Stimulated activated memory B cell treated with anti-CD40 and anti-IgM and Interleukin-4, amounts not matched to agents 10 μg/mL and 1 μg/mL and 100 μg/mL, for 72 hours (primary cell): Measurements from ENCODE around the gene ZNF771.
A peak's percentile ranks its signal among the peaks of the same experiment; 100 is the strongest.
"Not testable (repeated sequence)": the region's sequence is repeated elsewhere in the genome, so short reads cannot be mapped to it uniquely, and the experiment has no call there.

ENCODE experiments used
- ATAC-seq: fragments of 150-1000 bp; cut with Tn5 transposase; 2 replicates; pipeline ENCODE4 v1.10.0; 2021
- H3K27ac Mint-ChIP-seq: one replicate; pipeline ENCODE4 v1.8.0; 2022; ENCODE audit warnings: mild to moderate bottlenecking, mixed read lengths
- H3K27me3 Mint-ChIP-seq: one replicate; pipeline ENCODE4 v1.8.0; 2022; ENCODE audit warnings: mixed read lengths
- H3K36me3 Mint-ChIP-seq: one replicate; pipeline ENCODE4 v1.8.0; 2022; ENCODE audit warnings: mixed read lengths
- H3K4me1 Mint-ChIP-seq: one replicate; pipeline ENCODE4 v1.8.0; 2022; ENCODE audit warnings: mixed read lengths
- H3K4me3 Mint-ChIP-seq: one replicate; pipeline ENCODE4 v1.8.0; 2022; ENCODE audit warnings: mild to moderate bottlenecking, moderate library complexity, mixed read lengths
- H3K9me3 Mint-ChIP-seq: one replicate; pipeline ENCODE4 v1.8.0; 2022; ENCODE audit warnings: mixed read lengths

ZNF771 gene

GRCh38 chr16:30430428-30430970, 23.1 kb downstream of the ZNF771 start:
- H3K27me3 Mint-ChIP-seq, result no peaks in the 10 kb centered on the region
- ATAC-seq, result peak; percentile 25
- H3K4me1 Mint-ChIP-seq, result peaks cover 21% of the 10 kb centered on the region
- no peak overlapping the region for H3K27ac Mint-ChIP-seq
- no peaks in the 10 kb centered on the region for H3K9me3 Mint-ChIP-seq
- no peak overlapping the region for H3K4me3 Mint-ChIP-seq
- H3K36me3 Mint-ChIP-seq, result peaks cover 17% of the 10 kb centered on the region

GRCh38 chr16:30434852-30435251, 27.4 kb downstream of the ZNF771 start:
- H3K27me3 Mint-ChIP-seq, result no peaks in the 10 kb centered on the region
- H3K4me3 Mint-ChIP-seq, result no peak overlapping the region
- peaks cover 25% of the 10 kb centered on the region for H3K4me1 Mint-ChIP-seq
- ATAC-seq, result no peak
- peak overlapping the region; percentile 26 for H3K27ac Mint-ChIP-seq
- H3K9me3 Mint-ChIP-seq, result no peaks in the 10 kb centered on the region
- no peaks in the 10 kb centered on the region for H3K36me3 Mint-ChIP-seq

DNA sequence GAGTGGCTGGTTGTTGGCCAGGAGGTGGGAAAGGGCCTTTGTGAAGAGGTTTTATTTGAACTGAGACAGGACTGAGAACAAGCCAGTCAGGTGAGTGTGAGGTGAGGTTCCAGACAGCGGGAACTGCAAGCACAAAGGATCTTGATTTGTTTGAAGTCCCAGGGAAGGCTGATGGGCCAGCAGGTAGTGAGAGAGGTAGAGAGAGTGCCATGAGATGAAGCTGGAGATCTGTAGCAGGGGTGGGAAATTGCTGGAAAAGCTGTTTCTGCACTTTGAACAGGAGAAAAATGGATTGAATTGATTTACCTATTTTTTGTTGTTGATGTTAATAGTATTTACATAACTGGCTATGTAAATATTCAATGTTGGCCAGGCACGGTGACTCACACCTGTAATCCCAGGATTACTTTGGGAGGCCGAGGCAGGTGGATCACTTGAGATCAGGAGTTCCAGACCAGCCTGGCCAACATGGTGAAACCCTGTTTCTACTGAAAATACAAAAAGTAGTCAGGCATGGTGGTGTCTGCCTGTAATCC, 30.2 kb downstream of the ZNF771 start:
- Mint-ChIP-seq H3K9me3 (no peaks in the 10 kb centered on the region), H3K4me3 (no peak overlapping the region), H3K27ac (peak overlapping the region; percentile 28), H3K27me3 (no peaks in the 10 kb centered on the region), H3K4me1 (peaks cover 38% of the 10 kb centered on the region), H3K36me3 (peaks cover 7% of the 10 kb centered on the region)
- ATAC-seq, result no peak

- peak; percentile 64 for ATAC-seq
- peaks cover 46% of the 10 kb centered on the region for H3K4me1 Mint-ChIP-seq
- peak overlapping the region; percentile 74 for H3K27ac Mint-ChIP-seq
- peaks cover 18% of the 10 kb centered on the region for H3K36me3 Mint-ChIP-seq
- H3K9me3 Mint-ChIP-seq, result peaks cover 3% of the 10 kb centered on the region
- peak overlapping the region; percentile 22 for H3K4me3 Mint-ChIP-seq
- H3K27me3 Mint-ChIP-seq, result no peaks in the 10 kb centered on the region
Measured at GRCh38 chr16:30438835-30439234, 31.4 kb downstream of the ZNF771 start.

- peak overlapping the region; percentile 74 for H3K27ac Mint-ChIP-seq
- H3K4me3 Mint-ChIP-seq, result no peak overlapping the region
- no peaks in the 10 kb centered on the region for H3K27me3 Mint-ChIP-seq
- peaks cover 43% of the 10 kb centered on the region for H3K4me1 Mint-ChIP-seq
- ATAC-seq, result peak; percentile 80
- H3K36me3 Mint-ChIP-seq, result peaks cover 28% of the 10 kb centered on the region
- peaks cover 3% of the 10 kb centered on the region for H3K9me3 Mint-ChIP-seq
Measured at GRCh38 chr16:30439720-30440348, 32.4 kb downstream of the ZNF771 start.

GRCh38 chr16:30443631-30444030, 36.2 kb downstream of the ZNF771 start:
- H3K4me1 Mint-ChIP-seq, result peaks cover 57% of the 10 kb centered on the region
- H3K4me3 Mint-ChIP-seq, result peak overlapping the region; percentile 38
- H3K36me3 Mint-ChIP-seq, result peaks cover 38% of the 10 kb centered on the region
- H3K27me3 Mint-ChIP-seq, result no peaks in the 10 kb centered on the region
- no peak for ATAC-seq
- no peak overlapping the region for H3K27ac Mint-ChIP-seq
- peaks cover 3% of the 10 kb centered on the region for H3K9me3 Mint-ChIP-seq

DNA sequence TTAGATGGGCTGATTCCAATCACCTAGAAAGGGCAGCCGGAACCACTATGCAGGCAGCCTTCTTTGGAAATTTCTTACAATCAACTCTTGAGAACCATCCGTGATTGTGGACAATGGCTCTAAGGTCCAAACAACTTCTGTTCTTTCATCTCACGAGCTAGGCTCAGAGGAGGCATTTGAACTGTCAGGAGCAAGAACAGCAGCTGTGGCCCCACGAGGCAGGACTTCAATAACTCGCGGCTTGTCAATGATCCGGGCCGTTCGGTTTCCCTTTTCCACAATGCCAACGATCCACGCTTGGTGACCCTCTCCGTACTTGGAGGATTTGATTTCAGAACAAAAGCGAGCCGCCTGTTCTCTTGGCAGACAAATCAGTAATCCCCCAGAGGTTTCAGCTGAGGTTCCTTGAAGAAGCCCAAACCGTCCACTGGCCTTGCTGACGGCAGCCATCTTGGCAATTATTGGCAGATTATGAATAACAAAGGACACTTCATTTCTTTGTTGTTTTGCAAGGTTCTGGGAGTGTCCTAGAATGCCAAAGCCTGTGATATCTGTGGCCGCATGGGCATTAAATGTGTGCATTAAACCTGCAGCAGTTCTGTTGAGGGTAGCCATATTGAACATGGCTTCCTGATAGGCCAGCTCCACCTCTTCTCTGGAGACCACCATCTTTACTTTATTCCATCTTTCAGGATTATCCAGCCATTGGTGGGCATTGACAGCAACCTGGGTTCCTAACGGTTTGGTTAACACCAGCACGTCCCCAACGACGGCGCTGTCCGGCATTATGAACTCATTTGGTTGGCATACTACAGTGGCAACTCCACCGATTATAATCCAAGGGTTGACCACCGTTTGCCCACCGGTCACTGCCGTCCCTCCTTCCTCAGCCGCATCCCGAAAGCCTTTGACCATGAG, 37.1 kb downstream of the ZNF771 start:
- H3K27me3 Mint-ChIP-seq, result no peaks in the 10 kb centered on the region
- ATAC-seq, result no peak
- peaks cover 3% of the 10 kb centered on the region for H3K9me3 Mint-ChIP-seq
- peaks cover 48% of the 10 kb centered on the region for H3K4me1 Mint-ChIP-seq
- peaks cover 38% of the 10 kb centered on the region for H3K36me3 Mint-ChIP-seq
- peak overlapping the region; percentile 87 for H3K27ac Mint-ChIP-seq
- peak overlapping the region; percentile 90 for H3K4me3 Mint-ChIP-seq

DNA sequence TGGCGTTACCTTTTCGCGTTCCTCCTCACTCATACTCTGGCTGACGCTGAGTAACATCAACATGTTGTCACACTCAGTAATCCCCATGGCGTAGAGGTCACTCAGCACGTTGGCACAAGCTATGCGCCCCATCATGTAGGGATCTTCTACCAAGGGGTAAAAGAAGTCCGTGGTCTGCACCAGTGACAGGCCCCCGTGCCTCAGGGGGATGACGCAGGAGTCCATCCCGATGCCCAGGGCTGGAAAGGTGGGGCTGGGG, 37.7 kb downstream of the ZNF771 start:
- H3K9me3 Mint-ChIP-seq, result peaks cover 3% of the 10 kb centered on the region
- peak overlapping the region; percentile 87 for H3K27ac Mint-ChIP-seq
- H3K4me3 Mint-ChIP-seq, result peak overlapping the region; percentile 90
- no peak for ATAC-seq
- H3K4me1 Mint-ChIP-seq, result peaks cover 45% of the 10 kb centered on the region
- H3K36me3 Mint-ChIP-seq, result peaks cover 38% of the 10 kb centered on the region
- no peaks in the 10 kb centered on the region for H3K27me3 Mint-ChIP-seq

DNA sequence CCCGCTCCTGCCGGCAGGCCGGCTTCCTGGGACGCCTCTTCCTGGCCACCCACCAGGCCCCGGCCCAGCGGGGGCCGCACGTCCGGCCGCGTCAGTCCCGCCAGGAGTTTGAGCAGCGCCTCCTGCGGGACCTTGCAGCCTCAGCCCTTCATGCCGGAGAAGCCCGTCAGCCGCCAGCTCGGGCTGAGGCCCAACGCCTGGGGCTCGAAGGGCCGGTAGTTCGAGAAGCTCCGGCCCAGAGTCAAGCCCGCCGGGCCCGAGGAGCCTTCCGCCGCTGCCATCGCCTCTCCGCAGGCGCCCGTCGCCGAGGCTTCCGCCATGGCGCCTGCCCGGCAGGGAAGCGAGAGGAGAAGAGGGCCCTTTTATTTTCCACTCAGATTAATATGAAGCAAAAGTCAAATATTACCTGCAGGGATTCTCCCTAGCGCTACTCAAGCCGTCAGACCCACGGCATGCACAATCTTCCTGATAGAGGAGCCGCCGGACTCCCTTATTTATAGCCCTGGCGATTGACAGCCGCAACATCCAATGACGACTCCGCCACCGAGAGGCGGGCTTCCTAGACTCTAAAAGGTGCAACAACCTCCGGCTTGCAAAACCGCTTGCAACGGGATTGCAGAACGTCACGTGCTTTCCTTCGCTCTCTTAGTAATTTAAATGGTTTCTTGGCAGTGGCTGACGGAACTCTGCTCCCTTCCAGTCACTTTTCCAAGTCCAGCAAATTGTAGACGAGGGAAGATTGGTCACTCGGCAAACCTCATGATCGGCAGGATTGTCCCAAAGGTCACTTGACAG, 38.2 kb downstream of the ZNF771 start, which contains the start of gene SEPHS2:
SEPHS2 (minus strand) TSS at position 467 of the 795 bp plus-strand sequence; CDS start at position 320, 147 bp downstream.
- peaks cover 45% of the 10 kb centered on the region for H3K4me1 Mint-ChIP-seq
- peaks cover 38% of the 10 kb centered on the region for H3K36me3 Mint-ChIP-seq
- no peaks in the 10 kb centered on the region for H3K27me3 Mint-ChIP-seq
- H3K27ac Mint-ChIP-seq, result peak within 1 kb of the TSS; percentile 87
- peaks cover 3% of the 10 kb centered on the region for H3K9me3 Mint-ChIP-seq
- H3K4me3 Mint-ChIP-seq, result peak within 1 kb of the TSS; percentile 90
- peak; percentile 99 for ATAC-seq

DNA sequence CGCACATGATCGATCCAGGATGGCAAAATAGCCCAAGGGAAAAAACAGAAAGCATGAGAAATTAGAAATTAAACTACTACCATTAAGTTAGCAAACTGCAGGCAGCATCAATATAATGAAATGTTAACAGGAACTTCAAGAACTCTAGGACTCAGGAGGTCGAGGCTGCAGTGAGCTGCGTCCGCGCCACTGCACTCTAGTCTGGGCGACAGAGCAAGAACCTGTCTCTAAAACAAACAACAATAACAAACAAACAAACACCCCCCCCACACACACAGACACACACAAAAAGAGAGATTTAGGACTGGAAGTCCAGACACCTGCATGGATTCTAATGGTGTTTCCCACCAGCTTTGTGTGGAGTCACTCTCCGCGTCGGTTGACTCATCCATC, 38.8 kb downstream of the ZNF771 start:
- peak overlapping the region; percentile 87 for H3K27ac Mint-ChIP-seq

DNA sequence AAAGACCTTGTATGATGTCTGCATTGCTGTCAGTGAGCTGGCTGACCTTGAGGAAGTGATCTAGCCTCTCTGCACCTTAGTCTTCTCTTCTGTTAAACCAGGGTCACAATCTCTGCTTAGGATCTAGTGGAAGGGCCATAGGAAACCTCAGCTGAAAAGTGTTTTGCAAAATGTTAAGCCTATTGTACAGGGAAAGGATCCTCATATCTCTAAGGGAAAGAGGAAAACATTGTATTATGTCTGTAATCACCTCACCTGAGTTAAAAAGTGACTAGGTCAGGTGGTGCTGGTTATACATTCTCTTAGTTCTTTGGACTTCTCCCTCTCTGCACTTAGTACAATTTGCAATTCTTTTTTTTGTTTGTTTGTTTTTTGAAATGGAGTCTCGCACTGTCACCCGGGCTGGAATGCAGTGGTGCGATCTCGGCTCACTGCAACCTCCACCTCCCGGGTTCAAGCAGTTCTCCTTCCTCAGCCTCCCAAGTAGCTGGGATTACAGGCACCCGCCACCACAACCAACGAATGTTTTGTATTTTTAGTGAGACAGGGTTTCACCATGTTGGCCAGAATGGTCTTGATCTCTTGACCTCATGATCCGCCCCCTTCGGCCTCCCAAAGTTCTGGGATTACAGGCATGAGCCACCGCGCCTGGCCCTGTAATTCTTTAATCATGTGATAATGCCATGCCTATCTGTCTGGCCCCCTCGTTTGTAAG, 40.3 kb downstream of the ZNF771 start:
- peaks cover 51% of the 10 kb centered on the region for H3K4me1 Mint-ChIP-seq
- H3K9me3 Mint-ChIP-seq, result peaks cover 3% of the 10 kb centered on the region
- no peak for ATAC-seq
- H3K27me3 Mint-ChIP-seq, result no peaks in the 10 kb centered on the region
- peaks cover 30% of the 10 kb centered on the region for H3K36me3 Mint-ChIP-seq
- H3K4me3 Mint-ChIP-seq, result no peak overlapping the region
- H3K27ac Mint-ChIP-seq, result no peak overlapping the region

More for the DNA sequence above, 38.8 kb downstream of the ZNF771 start:
- peaks cover 45% of the 10 kb centered on the region for H3K4me1 Mint-ChIP-seq
- H3K4me3 Mint-ChIP-seq, result peak overlapping the region; percentile 90
- H3K9me3 Mint-ChIP-seq, result peaks cover 3% of the 10 kb centered on the region
- ATAC-seq, result no peak
- no peaks in the 10 kb centered on the region for H3K27me3 Mint-ChIP-seq
- peaks cover 38% of the 10 kb centered on the region for H3K36me3 Mint-ChIP-seq

DNA sequence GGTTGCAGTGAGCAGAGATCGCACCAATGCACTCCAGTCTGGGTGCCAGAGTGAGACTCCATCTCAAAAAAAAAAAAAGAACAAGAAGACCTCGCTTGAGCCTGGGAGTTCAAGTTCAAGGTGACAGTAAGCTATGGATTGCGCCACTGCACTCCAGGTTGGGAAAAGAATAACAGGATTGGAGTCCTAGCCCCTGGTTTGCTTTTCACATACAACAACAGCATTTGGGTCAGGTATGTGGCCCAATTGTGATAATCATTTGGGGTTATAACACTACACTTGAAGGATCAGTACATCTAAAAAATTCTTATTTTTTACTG, 41.7 kb downstream of the ZNF771 start:
- peaks cover 47% of the 10 kb centered on the region for H3K4me1 Mint-ChIP-seq

GRCh38 chr16:30452709-30453580, 45.5 kb downstream of the ZNF771 start:
- ATAC-seq, H3K4me3 Mint-ChIP-seq, H3K36me3 Mint-ChIP-seq, H3K27me3 Mint-ChIP-seq, H3K9me3 Mint-ChIP-seq: not testable (repeated sequence)
- peak overlapping the region; percentile 69 for H3K27ac Mint-ChIP-seq
- H3K4me1 Mint-ChIP-seq, result peaks cover 62% of the 10 kb centered on the region

More for the DNA sequence above, 41.7 kb downstream of the ZNF771 start:
- H3K4me3 Mint-ChIP-seq, result no peak overlapping the region
- no peaks in the 10 kb centered on the region for H3K27me3 Mint-ChIP-seq
- H3K27ac Mint-ChIP-seq, result no peak overlapping the region
- H3K9me3 Mint-ChIP-seq, result no peaks in the 10 kb centered on the region
- ATAC-seq, result no peak
- H3K36me3 Mint-ChIP-seq, result peaks cover 18% of the 10 kb centered on the region

DNA sequence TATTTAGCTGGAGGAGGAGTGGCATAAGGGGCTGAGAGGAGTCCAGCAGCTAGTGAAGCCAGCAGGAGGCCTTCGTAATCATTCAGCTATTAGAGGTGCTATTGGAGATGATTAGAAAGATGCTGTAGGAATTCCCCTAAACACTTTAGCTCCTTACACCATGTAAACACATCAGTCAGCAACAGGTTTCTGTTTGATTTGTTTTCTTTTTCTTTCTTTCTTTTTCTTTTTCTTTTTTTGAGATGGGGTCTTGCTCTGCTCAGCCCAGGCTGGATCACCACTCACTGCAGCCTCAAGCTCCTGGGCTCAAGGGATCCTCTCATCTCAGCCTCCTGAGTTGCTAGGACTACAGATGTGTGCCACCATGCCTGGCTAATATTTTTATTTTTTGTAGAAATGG, 48.9 kb downstream of the ZNF771 start:
- H3K36me3 Mint-ChIP-seq, result no peaks in the 10 kb centered on the region
- ATAC-seq, result no peak
- H3K4me1 Mint-ChIP-seq, result peaks cover 77% of the 10 kb centered on the region
- no peak overlapping the region for H3K4me3 Mint-ChIP-seq
- H3K27ac Mint-ChIP-seq, result peak overlapping the region; percentile 100
- H3K9me3 Mint-ChIP-seq, result no peaks in the 10 kb centered on the region
- H3K27me3 Mint-ChIP-seq, result no peaks in the 10 kb centered on the region
